Caco-2 (cell line): ENCODE results near the gene RB1. TPM values are rescaled to one million over a fixed set of nuclear protein-coding genes. Genes with fewer than 3 reads are reported as not detected.

Experiments
- BruUV-seq: library from RNA; stranded (reverse); fragments of 400-500 nt; replicated peaks from 2 replicates; lab custom pipeline; 2021; lab: Mats Ljungman, UMichigan
- CTCF ChIA-PET: fragments of 300-600 bp; sonication (Branson Sonifier 250); formaldehyde crosslinking; loops from one replicate; lab custom pipeline; 2022; ENCODE audit warnings: antibody characterized with exemption; lab: Charles Lee
- POLR2A ChIA-PET: fragments of 300-600 bp; sonication (Branson Sonifier 250); formaldehyde crosslinking; loops from one replicate; lab custom pipeline; 2022; ENCODE audit warnings: antibody characterized with exemption; lab: Charles Lee
- DNase-seq, 2 experiments: peaks; one replicate each; pipeline versions ENCODE4 v3.0.0 to v3.0.0-alpha.2; 2020 to 2022
- H3K27me3 ChIP-seq: replicated peaks from 2 replicates; pipeline ENCODE4 v1.6.0; 2011; ENCODE audit warnings: low read length; ENCODE audit not compliant: control insufficient read depth, insufficient read depth
- H3K36me3 ChIP-seq: 2 replicates; pipeline ENCODE4 v1.5.1; 2011; ENCODE audit warnings: low read length; ENCODE audit not compliant: control insufficient read depth, insufficient read depth
- H3K4me1 ChIP-seq: fragments of 250-450 bp; sonication (Bioruptor Pico); 2 replicates; pipeline ENCODE4 v1.5.1; 2020; ENCODE audit warnings: mild to moderate bottlenecking
- H3K4me3 ChIP-seq: 2 replicates; pipeline ENCODE4 v1.5.1; 2011; ENCODE audit warnings: low read depth, mild to moderate bottlenecking, control low read depth, low read length
- H3K9me3 ChIP-seq: fragments of 250-450 bp; sonication (Bioruptor Pico); 2 replicates; pipeline ENCODE4 v1.5.1; 2020; ENCODE audit warnings: mild to moderate bottlenecking, moderate library complexity
- H3K27ac Mint-ChIP-seq: one replicate; pipeline ENCODE4 v1.8.0; 2022; ENCODE audit warnings: mixed read lengths; ENCODE audit not compliant: unreplicated experiment
- H3K27me3 Mint-ChIP-seq: one replicate; pipeline ENCODE4 v1.8.0; 2022; ENCODE audit warnings: mixed read lengths; ENCODE audit not compliant: insufficient read depth, unreplicated experiment
- H3K36me3 Mint-ChIP-seq: one replicate; pipeline ENCODE4 v1.8.0; 2022; ENCODE audit warnings: mild to moderate bottlenecking, mixed read lengths; ENCODE audit not compliant: insufficient read depth, unreplicated experiment
- H3K4me1 Mint-ChIP-seq: one replicate; pipeline ENCODE4 v1.8.0; 2022; ENCODE audit warnings: low read depth, mixed read lengths; ENCODE audit not compliant: unreplicated experiment
- H3K4me3 Mint-ChIP-seq: one replicate; pipeline ENCODE4 v1.8.0; 2022; ENCODE audit warnings: mild to moderate bottlenecking, moderate library complexity, mixed read lengths; ENCODE audit not compliant: unreplicated experiment
- H3K9me3 Mint-ChIP-seq: one replicate; pipeline ENCODE4 v1.8.0; 2022; ENCODE audit warnings: mixed read lengths; ENCODE audit not compliant: unreplicated experiment
- intact Hi-C: fragments of 100-400 bp; cut with micrococcal nuclease; formaldehyde crosslinking; loops from one replicate; pipeline ENCODE4 v1.10.0; 2022; ENCODE audit not compliant: unreplicated experiment
- total RNA-seq: library from RNA; stranded (reverse); gene quantifications from 2 replicates; pipeline ENCODE4 v1.2.3, GENCODE V29; 2022
- TF ChIP-seq, protein P1 (sequence below), 2 experiments: fragments of 200-600 bp in 1 of 2; IDR thresholded peaks; 1 replicate in 1 of 2; 2 replicates in 1 of 2; pipeline versions ENCODE4 v1.5.1 to v1.8.0; 2011 to 2022; ENCODE audit warnings: antibody characterized with exemption in 1 of 2, control low read depth in 1 of 2, inconsistent platforms in 1 of 2, low read depth in 1 of 2, low read length in 1 of 2, mild to moderate bottlenecking in 1 of 2, moderate library complexity in 1 of 2; ENCODE audit not compliant: insufficient read depth in 1 of 2, severe bottlenecking in 1 of 2, unreplicated experiment in 1 of 2

Gene RB1
- total RNA-seq, 1 experiment from 2014 or later = 24.1 TPM

DNA sequence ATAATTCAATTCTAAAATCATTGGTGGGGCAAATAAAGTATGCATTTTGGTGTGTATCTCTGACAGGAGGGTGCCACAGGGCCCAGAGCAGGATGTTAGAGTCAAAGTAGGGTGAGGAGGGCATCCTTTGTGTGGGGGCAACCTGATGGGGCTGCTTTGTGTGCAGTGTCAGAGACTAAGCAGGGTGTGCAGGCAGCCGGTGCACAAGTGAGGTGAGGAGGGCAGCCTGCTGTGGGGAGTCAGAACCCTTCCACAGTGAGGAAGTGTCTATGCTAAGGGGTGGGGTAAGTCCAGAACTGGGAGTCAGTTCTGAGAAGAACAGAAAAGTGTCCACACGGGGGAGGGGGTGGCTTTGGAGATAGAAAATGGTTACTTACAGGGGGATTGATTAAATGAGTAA lies 40.7 kb downstream of the RB1 start:
- Histone ChIP-seq H3K36me3 (no peaks in the 10 kb centered on the region), H3K27me3 (no peaks in the 10 kb centered on the region), H3K4me1 (no peaks in the 10 kb centered on the region), H3K4me3 (no peak overlapping the region), H3K9me3 (no peaks in the 10 kb centered on the region)
- POLR2A ChIA-PET = no interaction called here
- DNase-seq = no peak
- no peak overlapping the region for H3K4me3 Mint-ChIP-seq
- peaks cover 7% of the 10 kb centered on the region for H3K4me1 Mint-ChIP-seq
- H3K27ac Mint-ChIP-seq = no peak overlapping the region
- CTCF ChIA-PET = no interaction called here
- TF ChIP-seq, protein P1, sequence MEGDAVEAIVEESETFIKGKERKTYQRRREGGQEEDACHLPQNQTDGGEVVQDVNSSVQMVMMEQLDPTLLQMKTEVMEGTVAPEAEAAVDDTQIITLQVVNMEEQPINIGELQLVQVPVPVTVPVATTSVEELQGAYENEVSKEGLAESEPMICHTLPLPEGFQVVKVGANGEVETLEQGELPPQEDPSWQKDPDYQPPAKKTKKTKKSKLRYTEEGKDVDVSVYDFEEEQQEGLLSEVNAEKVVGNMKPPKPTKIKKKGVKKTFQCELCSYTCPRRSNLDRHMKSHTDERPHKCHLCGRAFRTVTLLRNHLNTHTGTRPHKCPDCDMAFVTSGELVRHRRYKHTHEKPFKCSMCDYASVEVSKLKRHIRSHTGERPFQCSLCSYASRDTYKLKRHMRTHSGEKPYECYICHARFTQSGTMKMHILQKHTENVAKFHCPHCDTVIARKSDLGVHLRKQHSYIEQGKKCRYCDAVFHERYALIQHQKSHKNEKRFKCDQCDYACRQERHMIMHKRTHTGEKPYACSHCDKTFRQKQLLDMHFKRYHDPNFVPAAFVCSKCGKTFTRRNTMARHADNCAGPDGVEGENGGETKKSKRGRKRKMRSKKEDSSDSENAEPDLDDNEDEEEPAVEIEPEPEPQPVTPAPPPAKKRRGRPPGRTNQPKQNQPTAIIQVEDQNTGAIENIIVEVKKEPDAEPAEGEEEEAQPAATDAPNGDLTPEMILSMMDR (IDR thresholded peaks at IDR 0.05; ENCODE audit: insufficient read depth in 1 of 2, low read depth in 1 of 2, low read length in 1 of 2, severe bottlenecking in 1 of 2, unreplicated experiment in 1 of 2) = no peak
- H3K36me3 Mint-ChIP-seq = no peaks in the 10 kb centered on the region
- H3K9me3 Mint-ChIP-seq = peaks cover 4% of the 10 kb centered on the region
- BruUV-seq = no TSS peak
- intact Hi-C loops = no loop called here
- no peaks in the 10 kb centered on the region for H3K27me3 Mint-ChIP-seq

DNA sequence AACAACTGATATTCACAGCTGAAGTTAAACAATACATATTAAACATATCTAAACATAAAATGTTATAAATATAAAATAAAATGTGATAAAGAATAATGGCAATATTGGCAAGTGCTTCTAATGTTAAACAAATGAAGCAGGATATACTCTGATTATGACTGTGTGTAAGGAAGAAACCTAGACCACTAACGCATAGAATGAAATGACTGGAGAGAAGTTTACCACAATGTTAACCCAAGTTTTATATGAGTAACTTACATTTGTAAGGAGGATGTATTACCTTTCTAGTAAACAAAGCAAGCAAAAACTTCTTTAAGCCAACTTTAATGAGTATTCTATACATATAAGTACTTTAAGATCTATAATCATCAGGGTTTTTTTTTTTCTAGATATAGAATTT lies 43.0 kb downstream of the RB1 start:
- Histone ChIP-seq H3K9me3 (no peaks in the 10 kb centered on the region), H3K4me1 (no peaks in the 10 kb centered on the region), H3K27me3 (no peaks in the 10 kb centered on the region), H3K4me3 (no peak overlapping the region), H3K36me3 (no peaks in the 10 kb centered on the region)
- H3K9me3 Mint-ChIP-seq = peaks cover 10% of the 10 kb centered on the region
- H3K4me1 Mint-ChIP-seq = peaks cover 7% of the 10 kb centered on the region
- TF ChIP-seq, protein P1 (IDR thresholded peaks at IDR 0.05; ENCODE audit: insufficient read depth in 1 of 2, low read depth in 1 of 2, low read length in 1 of 2, severe bottlenecking in 1 of 2, unreplicated experiment in 1 of 2) = no peak
- no peak overlapping the region for H3K4me3 Mint-ChIP-seq
- intact Hi-C loops = no loop called here
- CTCF ChIA-PET = no interaction called here
- no peak for DNase-seq
- BruUV-seq = no TSS peak
- no peaks in the 10 kb centered on the region for H3K27me3 Mint-ChIP-seq
- H3K36me3 Mint-ChIP-seq = no peaks in the 10 kb centered on the region
- H3K27ac Mint-ChIP-seq = no peak overlapping the region
- POLR2A ChIA-PET = no interaction called here

DNA sequence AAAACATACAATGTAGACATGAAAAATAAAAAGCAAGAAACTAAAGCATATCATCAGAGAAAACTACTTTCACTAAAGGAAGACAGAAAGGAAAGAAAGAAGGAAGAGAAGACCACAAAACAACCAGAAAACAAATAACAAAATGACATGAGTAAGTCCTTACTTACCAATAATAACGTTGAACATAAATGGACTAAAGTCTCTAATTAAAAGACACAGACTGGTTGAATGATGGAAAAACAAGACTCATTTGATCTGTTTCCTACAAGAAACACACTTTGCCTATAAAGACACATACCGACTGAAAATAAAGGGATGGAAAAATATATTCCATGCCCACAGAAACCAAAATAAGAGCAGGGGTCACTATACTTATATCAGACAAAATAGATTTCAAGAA lies 46.0 kb downstream of the RB1 start:
- Histone ChIP-seq H3K4me1 (no peaks in the 10 kb centered on the region), H3K4me3 (no peak overlapping the region), H3K36me3 (no peaks in the 10 kb centered on the region), H3K9me3 (peaks cover 12% of the 10 kb centered on the region; the same call in 1 of the 2 replicates), H3K27me3 (no peaks in the 10 kb centered on the region)
- Mint-ChIP-seq H3K4me1 (peaks cover 7% of the 10 kb centered on the region), H3K36me3 (no peaks in the 10 kb centered on the region), H3K4me3 (no peak overlapping the region), H3K9me3 (peaks cover 36% of the 10 kb centered on the region), H3K27me3 (no peaks in the 10 kb centered on the region), H3K27ac (no peak overlapping the region)
- DNase-seq = no peak
- TF ChIP-seq, protein P1 (IDR thresholded peaks at IDR 0.05; ENCODE audit: insufficient read depth in 1 of 2, low read depth in 1 of 2, low read length in 1 of 2, severe bottlenecking in 1 of 2, unreplicated experiment in 1 of 2) = no peak
- intact Hi-C loops = no loop called here
- no TSS peak for BruUV-seq
- POLR2A ChIA-PET = no interaction called here
- CTCF ChIA-PET = no interaction called here
